ENCODE data around the gene RAE1.

- TF ChIP-seq POLR2A (IDR thresholded peaks at IDR 0.05; ENCODE audit: low read depth, low read length) (no peak), POLR2AphosphoS5 (IDR thresholded peaks at IDR 0.05; ENCODE audit: insufficient read depth, low read depth, low read length) (no peak), CTCF (IDR thresholded peaks at IDR 0.05; ENCODE audit: extremely low read depth in 1 of 2, insufficient read depth in 1 of 2, low read depth in 1 of 2, low read length in 2 of 2) (no peak), MAX (IDR thresholded peaks at IDR 0.05; ENCODE audit: insufficient read depth, insufficient read length) (no peak)
These were observed 25.3 kb upstream of the RAE1 start for GRCh38 chr20:57325632-57326356.
